SK-N-SH (cell line): ENCODE data around the gene HEXD.

Experiments used
- GABPA ChIP-seq: IDR thresholded peaks from 2 replicates; pipeline ENCODE4 v1.4.0; 2012; ENCODE audit warnings: low read depth, mild to moderate bottlenecking
- TF ChIP-seq, protein P1 (sequence below): fragments of 200-600 bp; sonication (generic); IDR thresholded peaks from 2 replicates; pipeline ENCODE4 v1.6.1; 2017; ENCODE audit warnings: antibody characterized with exemption, mild to moderate bottlenecking, moderate library complexity
- TF ChIP-seq, protein P2 (sequence below): fragments of 150-350 bp; IDR thresholded peaks from 2 replicates; pipeline ENCODE4 v1.6.1; 2016; ENCODE audit warnings: mild to moderate bottlenecking, low read depth, low read length

DNA sequence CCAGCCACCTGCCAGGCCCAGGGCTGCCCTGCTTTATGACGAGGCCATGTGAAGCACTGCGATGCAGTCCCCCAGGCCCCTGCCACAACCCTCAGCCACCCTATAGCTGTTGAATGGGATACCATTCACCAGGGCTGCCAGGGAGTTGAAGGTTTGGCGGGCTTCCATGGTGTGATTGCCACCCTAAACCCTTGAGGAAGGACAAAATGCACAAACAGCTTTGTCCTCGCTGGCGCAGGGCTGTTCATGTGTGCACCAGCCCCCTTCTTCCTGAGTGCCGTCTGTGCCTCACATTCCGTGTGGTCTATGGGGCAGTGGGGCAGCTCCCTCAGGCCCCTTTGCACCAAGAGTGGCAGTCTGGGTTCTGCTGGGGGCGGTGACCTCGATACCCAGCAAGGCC, 65.7 kb downstream of the HEXD start:
- TF ChIP-seq, protein P1, sequence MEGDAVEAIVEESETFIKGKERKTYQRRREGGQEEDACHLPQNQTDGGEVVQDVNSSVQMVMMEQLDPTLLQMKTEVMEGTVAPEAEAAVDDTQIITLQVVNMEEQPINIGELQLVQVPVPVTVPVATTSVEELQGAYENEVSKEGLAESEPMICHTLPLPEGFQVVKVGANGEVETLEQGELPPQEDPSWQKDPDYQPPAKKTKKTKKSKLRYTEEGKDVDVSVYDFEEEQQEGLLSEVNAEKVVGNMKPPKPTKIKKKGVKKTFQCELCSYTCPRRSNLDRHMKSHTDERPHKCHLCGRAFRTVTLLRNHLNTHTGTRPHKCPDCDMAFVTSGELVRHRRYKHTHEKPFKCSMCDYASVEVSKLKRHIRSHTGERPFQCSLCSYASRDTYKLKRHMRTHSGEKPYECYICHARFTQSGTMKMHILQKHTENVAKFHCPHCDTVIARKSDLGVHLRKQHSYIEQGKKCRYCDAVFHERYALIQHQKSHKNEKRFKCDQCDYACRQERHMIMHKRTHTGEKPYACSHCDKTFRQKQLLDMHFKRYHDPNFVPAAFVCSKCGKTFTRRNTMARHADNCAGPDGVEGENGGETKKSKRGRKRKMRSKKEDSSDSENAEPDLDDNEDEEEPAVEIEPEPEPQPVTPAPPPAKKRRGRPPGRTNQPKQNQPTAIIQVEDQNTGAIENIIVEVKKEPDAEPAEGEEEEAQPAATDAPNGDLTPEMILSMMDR, result no peak
- TF ChIP-seq, protein P2, sequence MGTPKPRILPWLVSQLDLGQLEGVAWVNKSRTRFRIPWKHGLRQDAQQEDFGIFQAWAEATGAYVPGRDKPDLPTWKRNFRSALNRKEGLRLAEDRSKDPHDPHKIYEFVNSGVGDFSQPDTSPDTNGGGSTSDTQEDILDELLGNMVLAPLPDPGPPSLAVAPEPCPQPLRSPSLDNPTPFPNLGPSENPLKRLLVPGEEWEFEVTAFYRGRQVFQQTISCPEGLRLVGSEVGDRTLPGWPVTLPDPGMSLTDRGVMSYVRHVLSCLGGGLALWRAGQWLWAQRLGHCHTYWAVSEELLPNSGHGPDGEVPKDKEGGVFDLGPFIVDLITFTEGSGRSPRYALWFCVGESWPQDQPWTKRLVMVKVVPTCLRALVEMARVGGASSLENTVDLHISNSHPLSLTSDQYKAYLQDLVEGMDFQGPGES, result no peak
- no peak for TF ChIP-seq GABPA
